Neural cell (in vitro differentiated cells): Measurements from ENCODE around the gene SIVA1. TPM values are rescaled to one million over a fixed set of nuclear protein-coding genes. Genes with fewer than 3 reads are reported as not detected.

Experiments used
- H2AFZ ChIP-seq: fragments of 200-600, 300-800 bp; sonication (generic), shearing (Covaris generic); 2 replicates; pipeline ENCODE4 v1.6.0; 2014; ENCODE audit warnings: low read depth, mild to moderate bottlenecking, antibody characterized with exemption, low read length, moderate library complexity
- H3F3A ChIP-seq: fragments of 200-600 bp; shearing (Covaris generic); 2 replicates; pipeline ENCODE4 v1.6.1; 2016; ENCODE audit warnings: mild to moderate bottlenecking, moderate library complexity, mixed read lengths, antibody characterized with exemption, low read length; ENCODE audit not compliant: insufficient read depth, poor library complexity, severe bottlenecking
- H3K27ac ChIP-seq: fragments of 200-600, 300-800 bp; sonication (generic), shearing (Covaris generic); 2 replicates; pipeline ENCODE4 v1.5.1; 2014; ENCODE audit warnings: mild to moderate bottlenecking, low read length, moderate library complexity
- H3K27me3 ChIP-seq: fragments of 300-800, 200-600 bp; sonication (generic), shearing (Covaris generic); 2 replicates; pipeline ENCODE4 v1.6.0; 2014; ENCODE audit warnings: mild to moderate bottlenecking, low read depth, low read length, moderate library complexity; ENCODE audit not compliant: insufficient read depth
- H3K36me3 ChIP-seq: fragments of 300-800, 200-600 bp; sonication (generic), shearing (Covaris generic); 2 replicates; pipeline ENCODE4 v1.5.1; 2014; ENCODE audit warnings: mild to moderate bottlenecking, antibody characterized with exemption, low read length, moderate library complexity; ENCODE audit not compliant: insufficient read depth
- H3K4me2 ChIP-seq: fragments of 300-800, 200-600 bp; sonication (generic), shearing (Covaris generic); 2 replicates; pipeline ENCODE4 v1.6.0; 2014; ENCODE audit warnings: mild to moderate bottlenecking, low read length
- H3K4me3 ChIP-seq: fragments of 300-800, 200-600 bp; sonication (generic), shearing (Covaris generic); 2 replicates; pipeline ENCODE4 v1.5.1; 2014; ENCODE audit warnings: mild to moderate bottlenecking, low read length, moderate library complexity
- H3K79me2 ChIP-seq: fragments of 200-600 bp; shearing (Covaris generic); replicated peaks from 2 replicates; pipeline ENCODE4 v1.6.0; 2014; ENCODE audit warnings: mild to moderate bottlenecking, low read length, moderate library complexity; ENCODE audit not compliant: insufficient read depth
- H3K9ac ChIP-seq: fragments of 300-800, 200-600 bp; sonication (generic), shearing (Covaris generic); 2 replicates; pipeline ENCODE4 v1.6.1; 2016; ENCODE audit warnings: mild to moderate bottlenecking, low read length, mixed read lengths
- H3K9me2 ChIP-seq: fragments of 200-600 bp; shearing (Covaris generic); 2 replicates; pipeline ENCODE4 v1.6.1; 2016; ENCODE audit warnings: mild to moderate bottlenecking, low read length, mixed read lengths; ENCODE audit not compliant: insufficient read depth
- H3K9me3 ChIP-seq: fragments of 200-600, 300-800 bp; sonication (generic), shearing (Covaris generic); 2 replicates; pipeline ENCODE4 v1.6.1; 2016; ENCODE audit warnings: mild to moderate bottlenecking, mixed run types, low read length, moderate library complexity, mixed read lengths
- H4K20me1 ChIP-seq: fragments of 200-600 bp; shearing (Covaris generic); 2 replicates; pipeline ENCODE4 v1.6.1; 2016; ENCODE audit warnings: mild to moderate bottlenecking, mixed run types; ENCODE audit not compliant: insufficient read depth
- CTCF ChIP-seq: fragments of 450-650 bp; IDR thresholded peaks from 2 replicates; pipeline ENCODE4 v1.5.1; 2014; ENCODE audit warnings: antibody characterized with exemption, mild to moderate bottlenecking, moderate library complexity; ENCODE audit not compliant: poor library complexity, severe bottlenecking
- EP300 ChIP-seq: fragments of 450-650 bp; conservative IDR thresholded peaks from 2 replicates; pipeline ENCODE4 v1.6.1; 2014; ENCODE audit warnings: antibody characterized with exemption, mild to moderate bottlenecking, moderate library complexity; ENCODE audit not compliant: poor library complexity, severe bottlenecking
- EZH2 ChIP-seq: fragments of 200-600, 300-800 bp; shearing (Covaris generic), sonication (generic); IDR thresholded peaks from 2 replicates; pipeline ENCODE4 v1.6.1; 2014; ENCODE audit warnings: antibody characterized with exemption, low read length, borderline replicate concordance, mild to moderate bottlenecking; ENCODE audit not compliant: insufficient read depth, poor library complexity, severe bottlenecking
- MXI1 ChIP-seq: fragments of 450-650 bp; conservative IDR thresholded peaks from 2 replicates; pipeline ENCODE4 v1.6.1; 2014; ENCODE audit warnings: antibody characterized with exemption, mild to moderate bottlenecking; ENCODE audit not compliant: poor library complexity, severe bottlenecking
- POLR2AphosphoS5 ChIP-seq: IDR thresholded peaks from 2 replicates; pipeline ENCODE4 v1.6.1; 2012
- RAD21 ChIP-seq: fragments of 450-650 bp; conservative IDR thresholded peaks from 2 replicates; pipeline ENCODE4 v1.6.1; 2014; ENCODE audit warnings: antibody characterized with exemption, mild to moderate bottlenecking, moderate library complexity
- SMC3 ChIP-seq: fragments of 450-650 bp; conservative IDR thresholded peaks from 2 replicates; pipeline ENCODE4 v1.6.1; 2014; ENCODE audit warnings: antibody characterized with exemption, mild to moderate bottlenecking, moderate library complexity; ENCODE audit not compliant: poor library complexity
- TAF1 ChIP-seq: IDR thresholded peaks from 2 replicates; pipeline ENCODE4 v1.6.1; 2012; ENCODE audit warnings: low read depth
- polyA plus RNA-seq: library from polyadenylated mRNA; depleted of rRNA; stranded (reverse); fragments of >200 nt; gene quantifications from 2 replicates; pipeline ENCODE4 v1.2.3, GENCODE V29; 2014
- TF ChIP-seq, protein P1 (sequence below): IDR thresholded peaks from 2 replicates; pipeline ENCODE4 v1.6.1; 2012; ENCODE audit warnings: borderline replicate concordance

Gene SIVA1
- polyA plus RNA-seq, 1 donor from 2014 or later: 180 TPM

DNA sequence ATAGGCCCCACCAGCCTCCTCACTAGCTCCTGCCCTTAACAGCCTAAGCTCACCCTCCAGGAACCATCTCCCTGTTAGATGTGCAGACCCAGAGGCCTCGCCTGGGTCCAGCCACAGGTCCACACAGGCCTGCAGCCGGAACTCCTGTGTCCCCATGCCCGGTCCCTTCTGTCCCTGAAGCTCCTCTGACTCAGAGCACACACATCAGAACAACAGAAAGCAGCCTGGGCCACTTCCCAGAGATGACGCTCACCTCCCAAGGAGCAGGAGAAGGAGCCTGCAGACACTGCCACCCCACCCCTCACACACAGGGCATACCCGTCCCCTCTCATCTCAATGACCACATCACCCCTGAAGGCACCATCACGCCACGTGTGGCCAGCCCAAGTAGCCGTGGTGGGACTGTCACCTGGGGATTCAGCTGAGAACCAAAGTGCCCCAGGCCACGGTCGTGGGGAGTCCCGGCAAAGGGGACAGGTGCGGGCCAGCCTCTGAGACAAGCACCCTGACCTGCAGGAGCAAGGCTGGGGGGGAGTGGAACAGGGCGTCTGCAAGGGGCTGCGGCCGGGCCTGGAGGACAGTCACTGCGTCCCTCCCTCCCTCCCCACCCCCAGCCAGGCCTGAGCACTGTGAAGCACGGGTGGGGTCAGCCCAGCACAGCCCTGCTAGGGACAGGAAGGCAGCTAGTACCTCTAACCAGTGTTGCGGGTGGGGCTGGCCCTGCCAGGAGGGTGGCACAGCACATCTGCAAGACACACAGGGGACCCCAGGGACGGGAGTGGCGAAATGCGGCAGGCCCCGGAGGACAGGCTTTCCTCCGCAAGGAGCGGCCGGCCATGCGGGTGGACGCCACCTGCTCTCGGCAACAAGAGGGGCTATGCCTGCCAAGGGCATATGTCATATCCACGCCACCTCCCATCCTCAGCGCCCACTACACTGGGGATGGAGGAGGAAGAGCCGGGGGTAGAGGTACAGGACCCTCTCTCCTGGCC lies 37.1 kb downstream of the SIVA1 start (continued):
- TF ChIP-seq CTCF (no peak), EZH2 (no peak)

- no peak overlapping the region for H3K4me2 ChIP-seq
- H3K79me2 ChIP-seq: peaks cover 23% of the 10 kb centered on the region
- no peak overlapping the region for H3K9ac ChIP-seq
- no peak overlapping the region for H3K4me3 ChIP-seq
- H3K27me3 ChIP-seq: no peaks in the 10 kb centered on the region
- H3K27ac ChIP-seq: no peak overlapping the region
- no peak overlapping the region for H2AFZ ChIP-seq
- no peaks in the 10 kb centered on the region for H3K9me2 ChIP-seq
- H3F3A ChIP-seq: no peaks in the 10 kb centered on the region
- TF ChIP-seq, protein P1, sequence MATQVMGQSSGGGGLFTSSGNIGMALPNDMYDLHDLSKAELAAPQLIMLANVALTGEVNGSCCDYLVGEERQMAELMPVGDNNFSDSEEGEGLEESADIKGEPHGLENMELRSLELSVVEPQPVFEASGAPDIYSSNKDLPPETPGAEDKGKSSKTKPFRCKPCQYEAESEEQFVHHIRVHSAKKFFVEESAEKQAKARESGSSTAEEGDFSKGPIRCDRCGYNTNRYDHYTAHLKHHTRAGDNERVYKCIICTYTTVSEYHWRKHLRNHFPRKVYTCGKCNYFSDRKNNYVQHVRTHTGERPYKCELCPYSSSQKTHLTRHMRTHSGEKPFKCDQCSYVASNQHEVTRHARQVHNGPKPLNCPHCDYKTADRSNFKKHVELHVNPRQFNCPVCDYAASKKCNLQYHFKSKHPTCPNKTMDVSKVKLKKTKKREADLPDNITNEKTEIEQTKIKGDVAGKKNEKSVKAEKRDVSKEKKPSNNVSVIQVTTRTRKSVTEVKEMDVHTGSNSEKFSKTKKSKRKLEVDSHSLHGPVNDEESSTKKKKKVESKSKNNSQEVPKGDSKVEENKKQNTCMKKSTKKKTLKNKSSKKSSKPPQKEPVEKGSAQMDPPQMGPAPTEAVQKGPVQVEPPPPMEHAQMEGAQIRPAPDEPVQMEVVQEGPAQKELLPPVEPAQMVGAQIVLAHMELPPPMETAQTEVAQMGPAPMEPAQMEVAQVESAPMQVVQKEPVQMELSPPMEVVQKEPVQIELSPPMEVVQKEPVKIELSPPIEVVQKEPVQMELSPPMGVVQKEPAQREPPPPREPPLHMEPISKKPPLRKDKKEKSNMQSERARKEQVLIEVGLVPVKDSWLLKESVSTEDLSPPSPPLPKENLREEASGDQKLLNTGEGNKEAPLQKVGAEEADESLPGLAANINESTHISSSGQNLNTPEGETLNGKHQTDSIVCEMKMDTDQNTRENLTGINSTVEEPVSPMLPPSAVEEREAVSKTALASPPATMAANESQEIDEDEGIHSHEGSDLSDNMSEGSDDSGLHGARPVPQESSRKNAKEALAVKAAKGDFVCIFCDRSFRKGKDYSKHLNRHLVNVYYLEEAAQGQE: no peak
- TF ChIP-seq MXI1: no peak
- no peak for TF ChIP-seq EZH2
- TF ChIP-seq RAD21: no peak
- TF ChIP-seq POLR2AphosphoS5: no peak
- TF ChIP-seq CTCF: no peak
- no peak for TF ChIP-seq TAF1
- no peak for TF ChIP-seq SMC3
- TF ChIP-seq EP300: no peak
- no peaks in the 10 kb centered on the region for H3K36me3 ChIP-seq
- no peaks in the 10 kb centered on the region for H4K20me1 ChIP-seq
- no peaks in the 10 kb centered on the region for H3K9me3 ChIP-seq
Observed at GRCh38 chr14:104791425-104791824, 38.5 kb downstream of the SIVA1 start.
